A549 (cell line): ENCODE measurements around the gene POC1B.

Source experiments
- CTCF ChIP-seq: fragments of >200 bp; sonication (Bioruptor Twin); formaldehyde crosslinking; IDR thresholded peaks from 3 replicates; pipeline ENCODE4 v1.5.1; 2016
- ELK1 ChIP-seq: fragments of 150-350 bp; IDR thresholded peaks from 2 replicates; pipeline ENCODE4 v1.6.1; 2014; ENCODE audit warnings: low read depth, mild to moderate bottlenecking, low read length
- POLR2A ChIP-seq: IDR thresholded peaks from 2 replicates; pipeline ENCODE4 v1.6.1; 2012; ENCODE audit warnings: mild to moderate bottlenecking, low read length
- REST ChIP-seq: fragments of 200-600 bp; sonication (generic); IDR thresholded peaks from 2 replicates; pipeline ENCODE4 v1.6.1; 2016; ENCODE audit warnings: antibody characterized with exemption, mild to moderate bottlenecking, moderate library complexity

- TF ChIP-seq CTCF (no peak), ELK1 (no peak), REST (no peak), POLR2A (no peak)
Observed at GRCh38 chr12:89372584-89373370, 153.1 kb downstream of the POC1B start.
